ENCODE results near the gene SLC32A1.

DNA sequence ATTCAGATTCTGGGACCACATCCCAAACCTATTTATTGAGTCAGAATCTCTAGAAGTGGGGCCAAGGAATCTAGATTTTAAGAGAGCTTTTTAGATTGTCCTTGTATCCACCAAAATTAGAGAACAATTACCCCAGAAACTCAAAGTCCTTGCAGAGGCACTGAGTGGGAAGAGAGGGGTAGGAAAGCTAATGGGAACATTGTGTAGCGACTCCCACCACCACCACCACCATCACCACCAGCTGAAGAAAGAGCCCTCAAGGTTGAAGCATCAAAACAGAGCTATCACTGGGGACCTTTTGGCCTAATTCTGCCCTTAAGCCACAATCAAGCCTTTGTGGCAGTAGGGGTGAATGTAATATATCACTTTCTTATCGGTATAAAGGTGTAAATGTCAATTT is 39.0 kb upstream of the SLC32A1 start:
- no peak for TF ChIP-seq PPARG (CRISPR knock-in tag; conservative IDR thresholded peaks at IDR 0.05)
- TF ChIP-seq SNAPC2 (CRISPR knock-in tag; IDR thresholded peaks at IDR 0.05): no peak
- TF ChIP-seq ZBTB7B (CRISPR knock-in tag; IDR thresholded peaks at IDR 0.05): no peak
- TF ChIP-seq ZNF142 (CRISPR knock-in tag; IDR thresholded peaks at IDR 0.05): no peak
- TF ChIP-seq ZNF274 (CRISPR knock-in tag; IDR thresholded peaks at IDR 0.05): no peak
- no peak for TF ChIP-seq CHD4 (IDR thresholded peaks at IDR 0.05; ENCODE audit: borderline replicate concordance, low read length)
- no peak for TF ChIP-seq EED (CRISPR knock-in tag; IDR thresholded peaks at IDR 0.05)
